GM19043 (cell line): ENCODE results near the gene F2RL1.
"Not testable (repeated sequence)": the region's sequence is repeated elsewhere in the genome, so short reads cannot be mapped to it uniquely, and the experiment has no call there.

Source experiments
- ATAC-seq: cut with Tn5 transposase; IDR thresholded peaks from one replicate; pipeline ENCODE4 v1.9.1; 2021; ENCODE audit warnings: low read depth; ENCODE audit not compliant: unreplicated experiment

F2RL1 gene

DNA sequence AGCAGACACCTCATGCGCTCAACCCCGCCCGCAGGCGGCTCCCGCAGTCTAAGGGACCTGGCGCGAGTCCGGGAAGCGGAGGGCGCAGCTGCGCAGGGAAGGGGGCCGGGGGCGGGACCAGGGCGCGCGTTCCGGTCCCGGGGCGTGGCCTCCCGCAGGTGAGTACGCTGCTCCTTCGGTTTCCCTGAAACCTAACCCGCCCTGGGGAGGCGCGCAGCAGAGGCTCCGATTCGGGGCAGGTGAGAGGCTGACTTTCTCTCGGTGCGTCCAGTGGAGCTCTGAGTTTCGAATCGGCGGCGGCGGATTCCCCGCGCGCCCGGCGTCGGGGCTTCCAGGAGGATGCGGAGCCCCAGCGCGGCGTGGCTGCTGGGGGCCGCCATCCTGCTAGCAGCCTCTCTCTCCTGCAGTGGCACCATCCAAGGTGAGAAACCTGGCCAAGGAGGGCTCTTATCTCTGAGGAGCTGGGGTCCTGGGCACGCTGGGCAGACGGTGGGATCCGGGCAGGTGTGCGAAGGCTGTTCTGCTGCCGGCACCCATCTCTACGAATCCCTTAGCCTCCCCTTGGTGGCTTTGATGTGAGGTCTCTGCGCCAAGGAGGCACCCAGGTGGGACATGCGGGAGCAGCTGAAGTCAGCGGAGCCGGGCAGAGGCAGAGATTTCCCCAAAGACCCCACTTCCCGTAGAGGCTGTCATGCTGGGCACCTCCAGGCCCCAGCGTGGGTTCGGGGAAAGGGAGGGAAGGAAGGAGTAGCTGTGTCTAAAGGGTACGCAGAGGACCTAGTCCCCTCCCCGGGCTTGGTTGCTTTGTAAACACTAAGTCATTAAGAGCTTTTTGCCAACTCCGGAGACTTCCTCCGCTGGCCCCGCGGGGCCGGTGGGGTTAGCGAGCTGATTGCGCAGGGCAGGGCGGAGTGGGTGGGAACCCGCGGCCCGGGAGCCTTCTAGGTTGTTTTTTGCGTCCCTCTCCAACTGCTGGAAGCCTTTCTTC is at the start of gene F2RL1:
F2RL1 (plus strand) TSS at position 187 of the 988 bp plus-strand sequence; CDS start at position 340, 153 bp downstream.
- ATAC-seq, result no peak

DNA sequence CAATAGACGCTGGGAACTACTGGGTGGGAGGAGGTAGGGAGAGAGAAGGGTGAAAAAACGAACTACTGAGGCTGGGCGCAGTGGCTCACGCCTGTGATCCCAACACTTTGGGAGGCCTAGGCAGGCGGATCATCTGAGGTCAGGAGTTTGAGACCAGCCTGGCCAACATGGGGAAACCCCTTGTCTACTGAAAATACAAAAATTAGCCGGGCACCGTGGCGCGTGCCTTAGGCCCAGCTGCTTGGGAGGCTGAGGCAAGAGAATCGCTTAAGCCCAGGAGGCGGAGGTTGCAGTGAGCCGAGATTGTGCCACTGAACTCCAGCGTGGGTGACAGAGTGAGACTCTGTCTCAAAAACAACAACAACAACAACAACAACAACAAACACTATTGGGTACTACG is 47.8 kb upstream of the F2RL1 start:
- ATAC-seq, result not testable (repeated sequence)

DNA sequence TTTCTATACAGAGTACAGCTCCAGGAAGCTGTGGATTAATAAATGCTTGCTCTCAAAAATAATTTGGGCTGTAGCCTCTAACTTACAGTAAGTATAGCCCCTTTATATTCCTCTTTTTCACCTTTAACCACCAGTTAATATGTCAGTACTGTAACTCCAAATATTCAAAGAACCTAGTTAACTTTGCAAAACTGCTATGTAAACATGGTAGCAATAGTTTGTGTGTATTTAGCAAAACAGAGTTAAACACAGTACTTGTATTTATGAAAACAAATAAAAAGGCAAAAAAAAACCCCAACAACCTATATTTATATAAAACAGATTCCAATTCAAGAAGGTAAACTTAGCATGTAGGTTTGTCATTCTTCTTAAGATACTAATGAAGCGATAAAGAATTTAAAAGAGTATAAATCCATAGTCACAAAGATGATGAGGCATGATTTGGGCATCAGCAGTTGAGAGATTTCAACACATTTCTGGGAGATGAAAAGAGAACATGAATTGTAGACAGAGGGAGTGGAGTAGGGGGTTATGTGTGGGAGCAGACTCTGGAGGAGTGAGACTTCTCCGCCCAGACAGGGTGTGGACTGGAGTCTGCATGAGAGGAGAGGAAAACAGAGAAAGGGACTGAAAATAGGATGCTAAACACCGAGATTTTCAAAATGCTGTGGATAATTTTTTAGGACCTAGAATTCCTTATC is 47.0 kb upstream of the F2RL1 start:
- no peak for ATAC-seq

DNA sequence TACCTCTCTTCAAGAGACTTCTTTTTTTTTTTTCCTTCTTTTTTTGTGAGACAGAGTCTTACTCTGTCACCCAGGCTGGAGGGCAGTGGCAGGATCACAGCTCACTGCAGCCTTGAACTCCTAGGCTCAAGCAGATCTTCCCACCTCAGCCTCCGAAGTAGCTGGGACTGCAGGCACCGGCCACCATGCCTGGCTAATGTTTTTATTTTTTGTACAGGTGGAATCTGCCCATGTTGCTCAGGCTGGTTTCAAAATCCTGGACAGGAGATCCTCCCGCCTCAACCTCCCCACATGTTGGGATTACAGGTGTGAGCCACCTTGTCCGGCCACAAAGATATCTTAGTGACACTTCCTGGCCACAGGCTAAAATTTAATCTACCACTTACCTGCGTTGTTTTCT is 42.9 kb upstream of the F2RL1 start:
- no peak for ATAC-seq

GRCh38 chr5:76776391-76776790 is 42.4 kb upstream of the F2RL1 start:
- no peak for ATAC-seq

- not testable (repeated sequence) for ATAC-seq
Observed at GRCh38 chr5:76780616-76781015, 38.2 kb upstream of the F2RL1 start.

DNA sequence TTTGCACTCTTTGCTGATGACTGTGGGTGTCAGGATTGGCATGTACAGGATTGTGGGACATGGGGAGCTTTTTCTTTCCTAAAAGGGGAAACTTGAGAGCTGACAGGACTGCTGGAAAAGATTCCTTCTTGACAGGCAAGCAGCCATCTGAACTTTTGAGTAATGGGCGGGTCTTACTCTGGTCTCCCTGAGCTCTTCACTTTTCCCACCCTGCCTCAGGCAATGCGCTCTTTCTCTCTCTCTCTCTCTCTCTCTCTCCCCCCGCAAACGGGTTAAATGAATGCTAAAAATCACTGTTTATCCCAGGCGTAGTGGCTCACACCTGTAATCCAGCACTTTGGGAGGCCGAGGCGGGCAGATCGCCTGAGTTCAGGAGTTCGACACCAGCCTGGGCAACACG is 37.1 kb upstream of the F2RL1 start:
- ATAC-seq, result no peak

DNA sequence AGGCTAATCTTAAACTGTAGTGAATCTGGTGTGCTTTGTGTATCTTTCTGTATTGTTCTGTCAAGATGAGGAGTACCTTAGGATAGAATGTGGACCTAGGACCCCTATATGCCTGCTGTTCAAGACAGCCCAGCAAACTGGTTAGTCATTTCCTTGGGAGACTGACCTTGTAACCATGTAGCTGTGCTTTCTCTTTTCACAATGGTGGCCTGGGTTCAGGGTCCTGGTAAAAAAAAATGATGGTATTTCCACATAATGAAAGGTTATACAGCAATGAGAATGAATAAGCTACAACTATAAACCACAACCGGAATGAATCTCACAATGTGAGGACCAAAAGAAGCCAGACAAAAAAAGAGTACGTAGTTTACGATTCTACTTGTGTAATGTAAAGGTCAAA is 36.4 kb upstream of the F2RL1 start:
- ATAC-seq, result no peak

DNA sequence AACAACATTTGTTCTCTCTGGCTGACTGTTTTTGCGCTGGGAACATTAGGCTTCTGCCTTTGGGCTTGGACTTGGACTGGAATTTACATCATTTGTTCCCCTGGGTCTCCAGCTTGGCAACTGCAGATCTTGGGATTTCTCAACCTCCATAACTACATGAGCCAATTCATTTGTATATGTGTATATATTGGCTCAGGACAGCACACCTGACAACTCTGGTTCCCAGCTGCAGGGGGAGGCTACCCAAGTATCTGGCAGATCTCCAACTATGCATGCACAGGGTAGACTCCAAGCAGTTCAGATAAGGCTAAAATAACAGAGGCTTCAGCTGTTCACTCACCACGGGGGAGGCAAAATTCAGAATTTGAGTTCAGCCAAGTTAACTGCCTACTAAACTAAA is 31.6 kb upstream of the F2RL1 start:
- ATAC-seq, result no peak

GRCh38 chr5:76788362-76788761 is 30.5 kb upstream of the F2RL1 start:
- ATAC-seq, result no peak

- ATAC-seq, result not testable (repeated sequence)
Observed at GRCh38 chr5:76789275-76789674, 29.6 kb upstream of the F2RL1 start.

- no peak for ATAC-seq
Observed at GRCh38 chr5:76789991-76790581, 28.7 kb upstream of the F2RL1 start.

GRCh38 chr5:76790632-76791290 is 28.1 kb upstream of the F2RL1 start:
- ATAC-seq, result no peak

- ATAC-seq, result no peak
Observed at GRCh38 chr5:76791461-76791860, 27.4 kb upstream of the F2RL1 start.

DNA sequence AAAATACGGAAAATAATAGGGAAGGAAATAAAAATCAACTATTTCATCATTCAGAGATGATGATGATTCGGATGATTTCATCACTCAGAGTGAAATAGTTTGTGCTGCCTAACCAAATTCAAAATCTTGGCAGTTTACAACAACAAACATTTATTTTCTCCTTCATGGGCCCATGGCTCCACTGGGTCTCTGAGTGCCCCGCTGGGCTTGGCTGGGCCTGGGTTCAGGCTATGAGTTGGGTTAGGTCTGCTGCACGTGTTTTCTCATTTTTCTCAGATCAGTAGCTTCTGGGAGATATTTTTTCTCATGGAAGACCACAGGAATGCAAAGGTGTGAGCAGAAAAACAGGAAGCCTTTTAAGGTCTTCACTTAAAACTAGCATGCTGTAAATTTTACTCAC is 24.0 kb upstream of the F2RL1 start:
- no peak for ATAC-seq

DNA sequence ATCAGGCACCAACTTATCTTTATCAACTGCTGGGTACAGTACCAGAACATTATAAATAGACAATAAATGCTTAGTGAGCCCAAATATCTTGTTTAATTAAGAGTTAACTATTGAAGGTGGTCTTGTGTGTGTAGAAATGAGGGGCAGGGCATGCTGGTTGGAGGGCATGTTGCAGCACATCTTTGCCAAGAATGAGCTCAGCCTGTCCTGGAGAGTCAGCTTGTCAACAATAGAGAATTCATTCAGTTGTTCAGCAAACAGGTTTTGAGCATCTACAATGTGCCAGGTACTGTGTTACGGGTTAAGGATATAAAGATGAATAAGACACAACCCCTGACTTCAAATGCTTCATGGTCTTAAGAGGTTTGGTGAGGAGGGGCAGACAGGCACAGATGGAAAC is 19.2 kb upstream of the F2RL1 start:
- ATAC-seq, result no peak

DNA sequence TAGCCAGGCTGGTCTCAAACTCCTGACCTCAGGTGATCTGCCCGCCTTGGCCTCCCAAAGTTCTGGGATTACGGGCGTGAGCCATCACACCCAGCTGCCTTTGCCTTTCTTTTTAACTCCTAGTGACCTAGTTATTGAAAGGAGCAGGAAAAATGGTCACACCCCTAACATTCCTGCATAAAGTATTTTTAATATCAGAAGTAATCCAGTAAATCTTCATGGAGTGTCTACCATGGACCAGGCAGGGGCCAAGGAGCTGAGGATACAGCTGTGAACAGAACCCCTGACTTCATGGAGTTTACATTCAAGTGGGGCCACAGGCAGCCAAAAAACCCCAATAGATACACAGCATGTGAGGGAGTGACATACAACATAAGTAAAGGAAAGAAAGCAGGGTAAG is 18.3 kb upstream of the F2RL1 start:
- ATAC-seq, result no peak

DNA sequence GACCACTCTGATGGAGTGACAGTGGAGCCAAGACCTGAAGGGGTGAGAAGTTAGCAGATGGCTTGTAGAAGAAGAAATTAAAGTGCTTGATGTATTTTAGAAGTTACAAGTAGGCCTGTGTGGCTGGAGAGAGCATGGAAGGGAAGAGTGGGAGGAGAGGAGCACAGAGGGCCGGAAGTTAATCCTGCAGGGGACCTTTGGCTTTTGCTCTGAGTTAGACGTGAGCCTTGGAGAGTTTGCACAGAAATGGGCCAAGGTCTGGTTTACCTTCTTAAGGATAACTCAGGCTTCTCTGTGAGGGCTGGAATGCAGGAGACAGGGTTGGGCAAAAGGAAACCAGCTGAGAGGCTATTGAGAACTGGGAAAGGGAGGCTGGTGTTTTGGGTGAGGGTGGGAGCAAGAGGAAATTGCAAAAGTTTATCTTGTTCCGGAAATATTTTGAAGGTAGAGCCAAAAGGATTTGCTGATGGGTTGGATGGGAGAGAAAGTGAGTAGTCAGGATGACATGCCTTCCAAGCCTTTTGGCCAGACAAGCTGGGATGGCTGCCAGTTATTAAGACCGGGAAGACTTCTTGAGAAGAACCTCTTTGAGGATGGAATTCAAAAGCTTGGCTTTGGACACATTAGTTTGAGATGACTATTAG is 17.5 kb upstream of the F2RL1 start:
- ATAC-seq, result no peak

- ATAC-seq, result no peak
Observed at GRCh38 chr5:76801803-76802195, 17.0 kb upstream of the F2RL1 start.

- ATAC-seq, result no peak
Observed at GRCh38 chr5:76804266-76804665, 14.6 kb upstream of the F2RL1 start.
